GM19372 (cell line): ENCODE results near the gene PRKAR1B.

Experiments
- ATAC-seq: cut with Tn5 transposase; IDR thresholded peaks from one replicate; pipeline ENCODE4 v1.9.1; 2021; ENCODE audit warnings: mild to moderate bottlenecking, low read depth, moderate library complexity; ENCODE audit not compliant: unreplicated experiment

The PRKAR1B gene

GRCh38 chr7:725223-726005 is 1.7 kb downstream of the PRKAR1B start:
- no peak for ATAC-seq

- ATAC-seq, result no peak
Measured at GRCh38 chr7:724298-724697, 2.8 kb downstream of the PRKAR1B start.

GRCh38 chr7:723541-723940 is 3.5 kb downstream of the PRKAR1B start:
- no peak for ATAC-seq

- ATAC-seq, result no peak
Measured at GRCh38 chr7:721619-722248, 5.3 kb downstream of the PRKAR1B start.

- no peak for ATAC-seq
Measured at GRCh38 chr7:716636-717035, 10.4 kb downstream of the PRKAR1B start.

- no peak for ATAC-seq
Measured at GRCh38 chr7:716222-716621, 10.9 kb downstream of the PRKAR1B start.

GRCh38 chr7:714251-714671 is 12.8 kb downstream of the PRKAR1B start:
- ATAC-seq, result no peak

GRCh38 chr7:713488-714230 is 13.4 kb downstream of the PRKAR1B start:
- no peak for ATAC-seq

GRCh38 chr7:713139-713457 is 14.0 kb downstream of the PRKAR1B start:
- ATAC-seq, result no peak

- ATAC-seq, result no peak
Measured at GRCh38 chr7:712381-713138, 14.5 kb downstream of the PRKAR1B start.

- ATAC-seq, result no peak
Measured at GRCh38 chr7:711922-712380, 15.1 kb downstream of the PRKAR1B start.

- no peak for ATAC-seq
Measured at GRCh38 chr7:711093-711921, 15.8 kb downstream of the PRKAR1B start.

- ATAC-seq, result no peak
Measured at GRCh38 chr7:710161-710560, 16.9 kb downstream of the PRKAR1B start.

- no peak for ATAC-seq
Measured at GRCh38 chr7:707296-708000, 19.6 kb downstream of the PRKAR1B start.

GRCh38 chr7:706721-707120 is 20.4 kb downstream of the PRKAR1B start:
- no peak for ATAC-seq

- no peak for ATAC-seq
Measured at GRCh38 chr7:703049-703448, 24.0 kb downstream of the PRKAR1B start.

GRCh38 chr7:701086-701671 is 25.9 kb downstream of the PRKAR1B start:
- ATAC-seq, result no peak

- ATAC-seq, result no peak
Measured at GRCh38 chr7:699476-700170, 27.5 kb downstream of the PRKAR1B start.
